Measurements from ENCODE around the gene MYORG. TPM values are rescaled to one million over a fixed set of nuclear protein-coding genes. Genes with fewer than 3 reads are reported as not detected.

The MYORG gene
- 3.3 to 5.2 TPM (median 4.6 TPM) in 5 replicates for total RNA-seq (2022; extraction: Qiagen RNA extraction; ENCODE audit: low read depth)

GRCh38 chr9:34376596-34377403 is at the start of gene MYORG:
TSS of gene MYORG (minus strand) at chr9:34376898. CDS start at chr9:34372943, 3,955 bp downstream.

GRCh38 chr9:34328987-34329832 is 47.5 kb downstream of the MYORG start, which contains the start of the genes KIF24 and NUDT2:
TSS of gene KIF24 (minus strand) at chr9:34329268. CDS start at chr9:34311346, 17,922 bp downstream.
TSS of gene NUDT2 (plus strand) at chr9:34329569. CDS start at chr9:34339040, 9,471 bp downstream.

Other genes with a start within 250 kb of the MYORG start
- gene UBAP1, start 197.9 kb downstream of the MYORG start, total RNA-seq (2022; extraction: Qiagen RNA extraction; ENCODE audit: low read depth): 47.0 to 53.4 TPM (median 50.4 TPM) in 5 replicates
- 2.7 to 3.8 TPM (median 3.2 TPM) in 5 replicates for gene KIF24, start 47.6 kb downstream of the MYORG start, total RNA-seq (2022; extraction: Qiagen RNA extraction; ENCODE audit: low read depth)
- gene NUDT2, start 47.3 kb downstream of the MYORG start, total RNA-seq (2022; extraction: Qiagen RNA extraction; ENCODE audit: low read depth): 23.3 to 27.4 TPM (median 24.8 TPM) in 5 replicates
- 14.8 to 18.2 TPM (median 17.1 TPM) in 5 replicates for gene FAM219A, start 81.7 kb upstream of the MYORG start, total RNA-seq (2022; extraction: Qiagen RNA extraction; ENCODE audit: low read depth)
- 0.17 to 0.65 TPM (median 0.25 TPM) in 5 replicates for gene DNAI1, start 81.9 kb upstream of the MYORG start, total RNA-seq (2022; extraction: Qiagen RNA extraction; ENCODE audit: low read depth)
- 0.88 to 2.9 TPM (median 2.0 TPM) in 5 replicates for gene ENHO, start 146.1 kb upstream of the MYORG start, total RNA-seq (2022; extraction: Qiagen RNA extraction; ENCODE audit: low read depth)
- 0.10 to 0.24 TPM (median 0.12 TPM) in 3 of 5 replicates, not detected in the others for gene CNTFR, start 212.8 kb upstream of the MYORG start, total RNA-seq (2022; extraction: Qiagen RNA extraction; ENCODE audit: low read depth)
- 40.9 to 44.7 TPM (median 43.1 TPM) in 5 replicates for gene RPP25L, start 235.2 kb upstream of the MYORG start, total RNA-seq (2022; extraction: Qiagen RNA extraction; ENCODE audit: low read depth)
- gene DCTN3, start 243.6 kb upstream of the MYORG start, total RNA-seq (2022; extraction: Qiagen RNA extraction; ENCODE audit: low read depth): 104 to 115 TPM (median 110 TPM) in 5 replicates

Measured in A549 treated with GW870086 at 1 μM for 4 hours (cell line).